Heart left ventricle (tissue), 16 donors: ENCODE measurements around the gene LMBR1. TPM values are rescaled to one million over a fixed set of nuclear protein-coding genes. Genes with fewer than 3 reads are reported as not detected.
"Not testable (repeated sequence)": the region's sequence is repeated elsewhere in the genome, so short reads cannot be mapped to it uniquely, and the experiment has no call there.

Experiments used
- ATAC-seq, 4 donors: fragments of 200-7000 bp; cut with Tn5 transposase; one replicate each; pipeline ENCODE4 v1.9.1; 2020 to 2022; ENCODE audit warnings: moderate library complexity in 4 of 4, mild to moderate bottlenecking in 3 of 4, moderate number of reproducible peaks in 1 of 4
- DNase-seq, 5 donors: peaks; one replicate each; pipeline ENCODE4 v3.0.0-alpha.2; 2020
- H3K27ac ChIP-seq, 12 donors: fragments of 200-600 bp; sonication (generic) in 4 of 12; one replicate each; pipeline versions ENCODE4 v1.5.0 to v1.8.0; 2016 to 2022; ENCODE audit warnings: mild to moderate bottlenecking in 2 of 12
- H3K27me3 ChIP-seq, 9 donors: fragments of 200-600 bp; sonication (generic) in 2 of 9; one replicate each; pipeline versions ENCODE4 v1.5.1 to v1.8.0; 2016 to 2022; ENCODE audit warnings: mild to moderate bottlenecking in 3 of 9
- H3K36me3 ChIP-seq, 9 donors: fragments of 200-600 bp; sonication (generic) in 2 of 9; one replicate each; pipeline versions ENCODE4 v1.5.0 to v1.8.0; 2018 to 2022; ENCODE audit warnings: mild to moderate bottlenecking in 2 of 9
- H3K4me1 ChIP-seq, 12 donors: fragments of 200-600 bp; sonication (generic) in 4 of 12; one replicate each; pipeline versions ENCODE4 v1.5.0 to v1.8.0; 2016 to 2022; ENCODE audit warnings: mild to moderate bottlenecking in 3 of 12
- H3K4me3 ChIP-seq, 12 donors: fragments of 200-600 bp; sonication (generic) in 4 of 12; one replicate each; pipeline versions ENCODE4 v1.5.0 to v1.8.0; 2017 to 2022; ENCODE audit warnings: mild to moderate bottlenecking in 9 of 12, moderate library complexity in 4 of 12
- H3K9me3 ChIP-seq, 12 donors: fragments of 200-600 bp; sonication (generic) in 4 of 12; one replicate each; pipeline versions ENCODE4 v1.5.0 to v1.8.0; 2016 to 2022; ENCODE audit warnings: mild to moderate bottlenecking in 1 of 12
- POLR2A ChIP-seq, 2 donors: fragments of 450-650 bp; IDR thresholded peaks; one replicate each; pipeline ENCODE4 v1.6.1; 2017; ENCODE audit warnings: antibody characterized with exemption in 2 of 2, mild to moderate bottlenecking in 2 of 2, moderate library complexity in 2 of 2
- WGBS, 4 donors: extraction: QIAGEN DNeasy Blood & Tissue Kit in 2 of 4; methylation state at CpG; one replicate each; pipeline versions ENCODE4 v1.1.5 to v1.1.7; 2013 to 2018; 5-methylcytosine and 5-hydroxymethylcytosine counted together
- intact Hi-C, 10 donors: fragments of 100-400 bp; cut with DNase I; formaldehyde crosslinking; loops; one replicate each; pipeline versions ENCODE4 v1.11.1 to v1.14.2; 2022
- polyA plus RNA-seq, 2 donors: library from polyadenylated mRNA; stranded (reverse); fragments of 200-250 nt; gene quantifications; one replicate each; pipeline ENCODE4 v1.2.3, GENCODE V29; 2013
- total RNA-seq, 9 donors: library from RNA; depleted of rRNA in 2 of 9; stranded (reverse); fragments of >200 nt in 2 of 9; fragmentation: NEBNext Ultra II Directional in 3 of 9; extraction: Animal tissue kit (Norgen Biotek cat#: 25700) in 3 of 9; gene quantifications; one replicate each; pipeline versions ENCODE4 v1.1.0 to v1.2.4, GENCODE V29; 2016 to 2023
- TF ChIP-seq, protein P1 (sequence below), 12 donors: fragments of 200-600 bp; sonication (generic) in 4 of 12; IDR thresholded peaks; one replicate each; pipeline versions ENCODE4 v1.5.0 to v1.8.0; 2018 to 2022; ENCODE audit warnings: antibody characterized with exemption in 12 of 12, mild to moderate bottlenecking in 5 of 12
- donor health status: ischemic (EF 13 %, LVEDD 7.1; RV severe dilation, severe dysfunction).
- donor health status: healthy with polysubstance abuse.
- donor health status: DM: no; HTN: yes; CAD: no.
- donor health status: DM: no; HTN: no; CAD: no.
- donor health status: ischemic (EF 25% LVEDD 6.9; RV normal size, moderate dysfunction).
- donor health status: ischemic (EF 25% LVEDD 5.7; RV mildly dilated, moderate dysfunction).
- donor health status: healthy.
- donor health status: DM: yes; HTN: yes; CAD: no.
- donor health status: ischemic (EF 35%, LVEDD 5.7; RV mildly dilated, moderate dysfunction).
- donor health status: nonischemic (EF 11% LVEDD 7.7; RV severe dilation, severe dysfunction).
- donor health status: DM: yes; HTN: yes; CAD: no.
- donor health status: PGD.
- donor health status: ischemic (EF 29% LVEDD 5.4; RV normal size, mild dysfunction).
- donor health status: nonischemic (EF 23%, LVEDD 6.1; RV moderate dilation, normal function).

Gene LMBR1
- total and polyA plus RNA-seq, 11 donors, result 5.8 to 51.9 (median 37.1) TPM

DNA sequence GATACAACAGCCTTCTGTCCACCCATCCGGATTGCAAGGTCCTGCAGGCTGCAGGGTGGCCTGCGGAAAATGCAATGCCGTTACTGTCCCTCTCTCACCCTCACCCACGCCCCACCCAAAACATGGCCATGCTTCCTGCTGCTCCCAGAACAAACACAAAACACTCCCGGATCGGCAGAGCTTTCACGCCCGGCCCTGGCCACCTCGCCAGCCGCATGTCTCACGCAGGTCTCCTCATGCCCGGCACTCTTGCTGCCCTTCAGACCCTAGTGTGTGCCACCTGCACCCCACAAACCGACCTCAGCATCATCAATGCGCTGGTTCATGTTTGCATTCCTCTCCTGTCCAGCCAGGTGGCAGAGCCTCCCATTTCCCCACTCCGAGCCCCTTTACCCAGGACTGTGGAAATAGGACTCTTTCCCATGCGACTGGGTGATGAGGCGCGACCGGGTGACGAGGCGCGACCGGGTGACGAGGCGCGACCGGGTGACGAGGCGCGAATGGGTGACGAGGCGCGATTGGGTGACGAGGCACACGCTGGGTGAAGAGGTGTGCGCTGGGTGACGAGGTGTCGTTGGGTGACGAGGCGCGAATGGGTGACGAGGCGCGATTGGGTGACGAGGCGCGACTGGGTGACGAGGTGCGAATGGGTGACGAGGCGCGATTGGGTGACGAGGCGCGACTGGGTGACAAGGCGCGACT is 47.6 kb upstream of the LMBR1 start:
- H3K4me1 ChIP-seq, result peaks cover 0 to 10% (median 0%) of the 10 kb centered on the region in 12 donors
- 93 to 96% (median 95%) methylated on average over 57 of the region's 57 CpGs for WGBS, 4 donors
- intact Hi-C loops, result loop anchor here in 2 of 10 donors (5.0 to 10.0 kb wide), 2 partner anchors 43 to 334 kb away; no protein-coding TSS in a partner anchor
- ATAC-seq (no peak), DNase-seq (no peak)
- no peak overlapping the region for H3K4me3 ChIP-seq
- H3K27ac ChIP-seq, result no peak overlapping the region
- no peak for TF ChIP-seq POLR2A (IDR thresholded peaks at IDR 0.05)
- TF ChIP-seq, protein P1, sequence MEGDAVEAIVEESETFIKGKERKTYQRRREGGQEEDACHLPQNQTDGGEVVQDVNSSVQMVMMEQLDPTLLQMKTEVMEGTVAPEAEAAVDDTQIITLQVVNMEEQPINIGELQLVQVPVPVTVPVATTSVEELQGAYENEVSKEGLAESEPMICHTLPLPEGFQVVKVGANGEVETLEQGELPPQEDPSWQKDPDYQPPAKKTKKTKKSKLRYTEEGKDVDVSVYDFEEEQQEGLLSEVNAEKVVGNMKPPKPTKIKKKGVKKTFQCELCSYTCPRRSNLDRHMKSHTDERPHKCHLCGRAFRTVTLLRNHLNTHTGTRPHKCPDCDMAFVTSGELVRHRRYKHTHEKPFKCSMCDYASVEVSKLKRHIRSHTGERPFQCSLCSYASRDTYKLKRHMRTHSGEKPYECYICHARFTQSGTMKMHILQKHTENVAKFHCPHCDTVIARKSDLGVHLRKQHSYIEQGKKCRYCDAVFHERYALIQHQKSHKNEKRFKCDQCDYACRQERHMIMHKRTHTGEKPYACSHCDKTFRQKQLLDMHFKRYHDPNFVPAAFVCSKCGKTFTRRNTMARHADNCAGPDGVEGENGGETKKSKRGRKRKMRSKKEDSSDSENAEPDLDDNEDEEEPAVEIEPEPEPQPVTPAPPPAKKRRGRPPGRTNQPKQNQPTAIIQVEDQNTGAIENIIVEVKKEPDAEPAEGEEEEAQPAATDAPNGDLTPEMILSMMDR (IDR thresholded peaks at IDR 0.05), result no peak
- H3K27me3 ChIP-seq, result peaks cover 0 to 32% (median 16%) of the 10 kb centered on the region in 9 donors
- no peaks in the 10 kb centered on the region for H3K9me3 ChIP-seq
- H3K36me3 ChIP-seq, result no peaks in the 10 kb centered on the region

DNA sequence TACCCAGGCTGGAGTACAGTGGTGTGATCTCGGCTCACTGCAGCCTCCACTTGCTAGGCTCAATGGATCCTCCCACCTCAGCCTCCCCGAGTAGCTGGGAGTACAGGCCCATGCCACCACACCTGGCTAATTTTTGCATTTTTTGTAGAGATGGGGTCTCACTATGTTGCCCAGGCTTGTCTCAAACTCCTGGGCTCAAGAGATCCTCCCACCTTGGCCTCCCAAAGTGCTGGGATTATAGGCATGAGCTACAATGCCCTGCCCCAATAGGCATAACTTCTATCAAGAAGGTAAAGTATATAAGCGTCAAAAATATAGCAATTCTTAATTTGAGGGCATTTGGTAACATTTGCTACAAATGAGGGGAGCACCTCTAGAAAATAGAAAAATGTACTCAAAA is 43.8 kb upstream of the LMBR1 start:
- H3K4me1 ChIP-seq, H3K27ac ChIP-seq, DNase-seq, intact Hi-C loops, ATAC-seq, H3K9me3 ChIP-seq, H3K27me3 ChIP-seq, H3K4me3 ChIP-seq, H3K36me3 ChIP-seq: not testable (repeated sequence)
- 95% methylated on average over 3 of the region's 3 CpGs for WGBS, 4 donors

DNA sequence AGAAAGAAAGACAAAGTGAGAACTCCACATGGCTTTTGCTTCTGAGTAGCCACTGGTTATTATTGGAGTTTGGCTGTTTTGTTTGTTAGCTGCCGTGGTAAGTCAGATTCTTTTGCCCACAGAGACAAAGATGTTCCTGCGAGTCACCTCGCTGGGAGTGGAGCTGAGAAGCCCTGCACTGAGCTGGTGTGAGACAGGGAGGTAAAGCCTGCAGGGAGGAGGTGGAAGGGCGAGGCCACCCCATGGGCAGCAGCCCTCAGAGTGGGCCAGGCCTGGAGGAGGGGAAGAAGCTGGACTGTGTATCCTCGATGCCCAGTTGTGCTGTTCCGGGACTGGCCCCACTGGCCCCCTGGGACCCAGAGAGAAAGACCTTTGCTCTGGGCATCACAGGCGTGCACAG is 42.3 kb upstream of the LMBR1 start:
- Histone ChIP-seq H3K4me1 (no peaks in the 10 kb centered on the region), H3K9me3 (no peaks in the 10 kb centered on the region), H3K4me3 (no peak overlapping the region), H3K36me3 (no peaks in the 10 kb centered on the region), H3K27ac (no peak overlapping the region), H3K27me3 (no peaks in the 10 kb centered on the region)
- intact Hi-C loops, result no loop called here
- WGBS, 4 donors, result 82 to 90% (median 86%) methylated on average over 7 of the region's 7 CpGs
- ATAC-seq (no peak), DNase-seq (no peak)
- no peak for TF ChIP-seq POLR2A (IDR thresholded peaks at IDR 0.05)

DNA sequence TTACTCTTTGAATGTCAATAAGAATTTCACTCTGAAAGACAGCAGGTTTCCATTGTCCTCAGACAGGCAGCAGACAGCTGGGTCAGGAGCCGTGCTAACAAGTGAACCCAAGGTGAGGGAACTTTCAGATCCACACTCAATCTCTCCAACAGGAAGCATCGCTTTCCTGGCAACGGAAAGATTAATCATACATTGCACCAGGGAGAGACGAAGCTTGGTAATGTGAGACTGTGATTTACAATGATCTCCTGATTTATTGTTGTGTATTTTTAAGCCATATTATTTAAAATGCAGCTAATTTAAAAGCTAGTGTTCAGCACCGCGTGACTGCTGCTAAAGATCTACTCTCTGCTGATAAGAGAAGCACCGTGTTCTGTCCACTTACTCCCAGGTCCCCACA is 39.0 kb upstream of the LMBR1 start:
- WGBS, 4 donors, result 23 to 31% (median 29%) methylated on average over 7 of the region's 7 CpGs
- no peaks in the 10 kb centered on the region for H3K36me3 ChIP-seq
- TF ChIP-seq POLR2A (IDR thresholded peaks at IDR 0.05), result no peak
- TF ChIP-seq, protein P1 (IDR thresholded peaks at IDR 0.05), result no peak
- H3K27me3 ChIP-seq, result no peaks in the 10 kb centered on the region
- intact Hi-C loops, result no loop called here
- H3K4me1 ChIP-seq, result no peaks in the 10 kb centered on the region
- DNase-seq, result peak in 1 of 5 donors; percentile 9
- no peak overlapping the region for H3K4me3 ChIP-seq
- no peak overlapping the region for H3K27ac ChIP-seq
- ATAC-seq, result no peak
- H3K9me3 ChIP-seq, result no peaks in the 10 kb centered on the region

DNA sequence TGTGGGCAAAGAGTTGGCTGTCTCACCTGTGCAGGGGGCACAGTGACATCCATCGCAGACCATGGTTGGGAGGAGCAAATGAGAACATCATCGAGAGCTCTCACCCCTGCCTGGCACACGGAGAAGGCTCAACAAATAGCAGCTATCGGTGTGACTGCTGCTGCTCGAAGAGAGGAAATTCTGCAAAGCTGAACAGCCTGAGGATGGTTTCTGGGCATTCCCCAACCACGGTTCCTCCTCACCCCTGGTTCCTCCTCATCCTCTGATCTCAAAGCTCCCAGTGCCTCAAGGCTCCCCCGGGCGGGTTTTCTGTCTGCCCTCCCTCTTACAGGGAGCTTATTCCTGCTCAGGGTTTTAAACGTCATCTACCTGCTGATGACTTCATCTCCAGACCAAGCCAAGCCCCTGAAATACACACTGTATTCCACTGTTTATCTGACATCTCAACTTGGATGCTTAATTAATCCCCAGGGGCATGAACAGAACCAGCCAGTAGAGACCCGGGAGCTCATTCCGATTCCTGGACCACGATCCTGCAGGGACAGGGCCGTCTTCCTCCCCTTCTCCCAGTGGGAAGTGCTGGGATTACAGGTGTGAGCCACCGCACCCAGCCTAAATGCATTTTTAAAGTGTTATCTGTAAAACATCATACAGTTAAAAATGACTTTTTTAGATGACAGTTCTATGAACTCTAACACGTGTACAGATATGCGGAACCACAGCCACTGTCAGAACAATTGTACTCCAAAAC is 37.0 kb upstream of the LMBR1 start:
- Histone ChIP-seq H3K36me3 (no peaks in the 10 kb centered on the region), H3K9me3 (no peaks in the 10 kb centered on the region), H3K27me3 (no peaks in the 10 kb centered on the region), H3K27ac (no peak overlapping the region), H3K4me1 (no peaks in the 10 kb centered on the region), H3K4me3 (no peak overlapping the region)
- DNase-seq (peak in 1 of 5 donors; percentile 8), ATAC-seq (no peak)
- TF ChIP-seq POLR2A (IDR thresholded peaks at IDR 0.05), result no peak
- TF ChIP-seq, protein P1 (IDR thresholded peaks at IDR 0.05), result no peak
- WGBS, 4 donors, result 58 to 72% (median 64%) methylated on average over 16 of the region's 16 CpGs
- intact Hi-C loops, result no loop called here
